ENCODE results near the gene CMIP. TPM values are rescaled to one million over a fixed set of nuclear protein-coding genes. Genes with fewer than 3 reads are reported as not detected.

The CMIP gene
- polyA plus RNA-seq, 3 donors = 0.85 to 61.9 (median 0.93) TPM

- Histone ChIP-seq H3K4me3 (replicated peaks in 1 of 3; ENCODE audit: low read depth in 2 of 3, low read length in 3 of 3) (no peak overlapping the region), H4K20me1 (ENCODE audit: insufficient read depth, low read length) (peaks cover 100% of the 10 kb centered on the region), H3K36me3 (replicated peaks in 1 of 2; ENCODE audit: control insufficient read depth in 1 of 2, insufficient read depth in 2 of 2, low read length in 2 of 2) (peaks cover 69 to 99% of the 10 kb centered on the region in 2 donors), H3K9me3 (replicated peaks in 1 of 2; ENCODE audit: control insufficient read depth in 1 of 2, insufficient read depth in 1 of 2, low read length in 2 of 2) (no peaks in the 10 kb centered on the region), H2AFZ (ENCODE audit: insufficient read depth, low read depth, low read length, poor library complexity, severe bottlenecking) (no peak overlapping the region), H3K27me3 (ENCODE audit: control insufficient read depth in 2 of 2, insufficient read depth in 2 of 2, low read length in 2 of 2) (no peaks in the 10 kb centered on the region), H3K4me1 (ENCODE audit: control insufficient read depth in 1 of 2, insufficient read depth in 2 of 2, low read length in 2 of 2) (no peaks in the 10 kb centered on the region), H3K27ac (ENCODE audit: low read depth in 1 of 2, low read length in 2 of 2) (peak overlapping the region in 1 of 2 donors; percentile 22), H3K79me2 (ENCODE audit: insufficient read depth, low read length) (peaks cover 58% of the 10 kb centered on the region), H3K9ac (ENCODE audit: insufficient read depth, low read length, poor library complexity, severe bottlenecking) (no peak overlapping the region), H3K4me2 (replicated peaks; ENCODE audit: extremely low read depth, low read length, poor library complexity, severe bottlenecking) (no peak overlapping the region)
- peaks cover 25 to 65% of the 10 kb centered on the region in 2 donors for H3K36me3 Mint-ChIP-seq
- peak overlapping the region in 3 of 7 donors; percentile 15 to 83 (median 56) for H3K27ac Mint-ChIP-seq
- DNase-seq = no peak
- 97% methylated on average over 7 of the region's 8 CpGs for WGBS (ENCODE audit: insufficient coverage)
- H3K9me3 Mint-ChIP-seq = no peaks in the 10 kb centered on the region
- H3K27me3 Mint-ChIP-seq (ENCODE audit: low read depth in 3 of 3) = peaks cover 0 to 3% (median 2%) of the 10 kb centered on the region in 3 donors
- H3K4me3 Mint-ChIP-seq = no peak overlapping the region
- H3K4me1 Mint-ChIP-seq = peaks cover 4% of the 10 kb centered on the region
- no peak for TF ChIP-seq CTCF (IDR thresholded peaks at IDR 0.05)
- intact Hi-C loops (cut with micrococcal nuclease) = loop anchor here (5.0 to 10.0 kb wide), 2 partner anchors 113 to 116 kb away; no protein-coding TSS in a partner anchor
Measured at GRCh38 chr16:81621496-81621895, 176.9 kb downstream of the CMIP start.

GRCh38 chr16:81623365-81624102, 178.9 kb downstream of the CMIP start:
- Histone ChIP-seq H3K4me3 (replicated peaks in 1 of 3; ENCODE audit: low read depth in 2 of 3, low read length in 3 of 3) (no peak overlapping the region), H3K9me3 (replicated peaks in 1 of 2; ENCODE audit: control insufficient read depth in 1 of 2, insufficient read depth in 1 of 2, low read length in 2 of 2) (no peaks in the 10 kb centered on the region), H3K79me2 (ENCODE audit: insufficient read depth, low read length) (peaks cover 58% of the 10 kb centered on the region), H4K20me1 (ENCODE audit: insufficient read depth, low read length) (peaks cover 100% of the 10 kb centered on the region), H3K36me3 (replicated peaks in 1 of 2; ENCODE audit: control insufficient read depth in 1 of 2, insufficient read depth in 2 of 2, low read length in 2 of 2) (peaks cover 49 to 97% of the 10 kb centered on the region in 2 donors), H3K9ac (ENCODE audit: insufficient read depth, low read length, poor library complexity, severe bottlenecking) (no peak overlapping the region), H3K27me3 (ENCODE audit: control insufficient read depth in 2 of 2, insufficient read depth in 2 of 2, low read length in 2 of 2) (no peaks in the 10 kb centered on the region), H3K27ac (ENCODE audit: low read depth in 1 of 2, low read length in 2 of 2) (peak overlapping the region in 1 of 2 donors; percentile 38), H3K4me2 (replicated peaks; ENCODE audit: extremely low read depth, low read length, poor library complexity, severe bottlenecking) (no peak overlapping the region), H2AFZ (ENCODE audit: insufficient read depth, low read depth, low read length, poor library complexity, severe bottlenecking) (no peak overlapping the region), H3K4me1 (ENCODE audit: control insufficient read depth in 1 of 2, insufficient read depth in 2 of 2, low read length in 2 of 2) (no peaks in the 10 kb centered on the region)
- peak; percentile 31 to 49 (median 48) for DNase-seq
- Mint-ChIP-seq H3K9me3 (no peaks in the 10 kb centered on the region), H3K27ac (peak overlapping the region in 4 of 7 donors; percentile 30 to 75 (median 60)), H3K4me3 (no peak overlapping the region), H3K27me3 (ENCODE audit: low read depth in 3 of 3) (peaks cover 0 to 2% (median 0%) of the 10 kb centered on the region in 3 donors), H3K36me3 (peaks cover 29 to 53% of the 10 kb centered on the region in 2 donors), H3K4me1 (peaks cover 1% of the 10 kb centered on the region)
- intact Hi-C loops (cut with micrococcal nuclease) = loop anchor here (1.0 to 10.0 kb wide), 3 partner anchors 98 to 114 kb away; no protein-coding TSS in a partner anchor
- WGBS (ENCODE audit: insufficient coverage) = 96% methylated on average over 5 of the region's 5 CpGs
- peak; percentile 66 for TF ChIP-seq CTCF (IDR thresholded peaks at IDR 0.05)

All from CD14-positive monocyte (primary cell).